ENCODE results near the gene LGALS7. TPM values are rescaled to one million over a fixed set of nuclear protein-coding genes. Genes with fewer than 3 reads are reported as not detected.

Gene LGALS7
- total and polyA plus RNA-seq, 2 of the 13 experiments (the other 11 are each of a cell fraction or from before 2014, with no cell fraction given) = 0.73 TPM; not detected in 1

DNA sequence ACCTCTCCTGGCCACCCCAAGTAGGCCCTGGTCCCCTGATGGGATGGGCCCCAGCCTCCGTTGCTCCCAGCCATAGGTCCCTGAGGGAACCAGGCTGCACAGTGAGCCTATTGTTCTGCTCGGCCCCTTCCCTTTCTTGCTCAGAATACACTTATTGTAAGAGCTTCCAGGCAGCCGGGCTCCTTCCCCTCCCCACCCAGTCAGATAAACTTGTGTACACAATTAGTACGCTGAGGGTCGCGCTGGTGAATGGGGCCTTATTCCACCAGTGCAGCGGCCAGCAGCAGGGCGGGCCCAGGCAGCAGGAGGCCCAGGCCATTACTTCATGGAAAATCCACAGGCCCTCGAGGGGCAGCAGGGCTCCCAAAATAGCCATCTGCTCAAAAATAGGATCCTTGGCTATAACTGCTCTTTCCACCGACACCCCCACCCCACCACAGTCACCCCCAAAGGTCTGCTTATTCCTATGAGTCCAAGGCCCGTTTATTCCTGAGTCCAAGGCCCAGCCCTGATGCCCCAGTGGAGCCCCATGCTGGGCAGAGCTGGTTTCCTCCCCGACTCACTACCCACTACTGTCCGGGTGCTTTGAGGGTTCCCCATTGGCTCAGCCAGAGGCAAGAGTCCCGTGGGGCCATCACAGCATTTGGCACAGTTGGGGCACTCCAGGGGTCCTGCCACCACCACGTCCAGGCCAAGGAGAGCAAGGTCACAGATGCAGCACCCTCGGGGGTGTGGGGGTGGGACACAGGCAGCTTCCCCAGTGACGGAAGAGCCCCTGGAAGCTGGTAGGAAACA lies 51.1 kb downstream of the LGALS7 start (continued):
- TF ChIP-seq RFXAP (CRISPR knock-in tag; IDR thresholded peaks at IDR 0.05; ENCODE audit: borderline replicate concordance) (0 out of 2 replicates have a peak, but pooled peaks have one; percentile 39), ADNP (CRISPR knock-in tag; IDR thresholded peaks at IDR 0.05) (no peak), ZNF850 (CRISPR knock-in tag; conservative IDR thresholded peaks at IDR 0.05) (no peak), ZNF256 (CRISPR knock-in tag; conservative IDR thresholded peaks at IDR 0.05) (no peak), RARA (CRISPR knock-in tag; IDR thresholded peaks at IDR 0.05) (peak; percentile 37; the same call in 1 of the 2 replicates), RFX5 (IDR thresholded peaks at IDR 0.05; ENCODE audit: low read depth, low read length) (no peak), NFIC (IDR thresholded peaks at IDR 0.05; ENCODE audit: low read length) (no peak), GABPB1 (CRISPR knock-in tag; IDR thresholded peaks at IDR 0.05) (no peak), ZNF772 (CRISPR knock-in tag; IDR thresholded peaks at IDR 0.05) (peak; percentile 59), ZNF598 (CRISPR knock-in tag; IDR thresholded peaks at IDR 0.05; ENCODE audit: borderline replicate concordance) (no peak), KAT2B (IDR thresholded peaks at IDR 0.05; ENCODE audit: borderline replicate concordance, low read depth, low read length) (no peak)
- TF ChIP-seq, protein P1, sequence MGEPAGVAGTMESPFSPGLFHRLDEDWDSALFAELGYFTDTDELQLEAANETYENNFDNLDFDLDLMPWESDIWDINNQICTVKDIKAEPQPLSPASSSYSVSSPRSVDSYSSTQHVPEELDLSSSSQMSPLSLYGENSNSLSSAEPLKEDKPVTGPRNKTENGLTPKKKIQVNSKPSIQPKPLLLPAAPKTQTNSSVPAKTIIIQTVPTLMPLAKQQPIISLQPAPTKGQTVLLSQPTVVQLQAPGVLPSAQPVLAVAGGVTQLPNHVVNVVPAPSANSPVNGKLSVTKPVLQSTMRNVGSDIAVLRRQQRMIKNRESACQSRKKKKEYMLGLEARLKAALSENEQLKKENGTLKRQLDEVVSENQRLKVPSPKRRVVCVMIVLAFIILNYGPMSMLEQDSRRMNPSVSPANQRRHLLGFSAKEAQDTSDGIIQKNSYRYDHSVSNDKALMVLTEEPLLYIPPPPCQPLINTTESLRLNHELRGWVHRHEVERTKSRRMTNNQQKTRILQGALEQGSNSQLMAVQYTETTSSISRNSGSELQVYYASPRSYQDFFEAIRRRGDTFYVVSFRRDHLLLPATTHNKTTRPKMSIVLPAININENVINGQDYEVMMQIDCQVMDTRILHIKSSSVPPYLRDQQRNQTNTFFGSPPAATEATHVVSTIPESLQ (CRISPR knock-in tag; conservative IDR thresholded peaks at IDR 0.05) = no peak
- TF ChIP-seq, protein P2, sequence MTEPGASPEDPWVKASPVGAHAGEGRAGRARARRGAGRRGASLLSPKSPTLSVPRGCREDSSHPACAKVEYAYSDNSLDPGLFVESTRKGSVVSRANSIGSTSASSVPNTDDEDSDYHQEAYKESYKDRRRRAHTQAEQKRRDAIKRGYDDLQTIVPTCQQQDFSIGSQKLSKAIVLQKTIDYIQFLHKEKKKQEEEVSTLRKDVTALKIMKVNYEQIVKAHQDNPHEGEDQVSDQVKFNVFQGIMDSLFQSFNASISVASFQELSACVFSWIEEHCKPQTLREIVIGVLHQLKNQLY (CRISPR knock-in tag; IDR thresholded peaks at IDR 0.05) = 0 out of 2 replicates have a peak, but pooled peaks have one; percentile 31
- TF ChIP-seq, protein P3, sequence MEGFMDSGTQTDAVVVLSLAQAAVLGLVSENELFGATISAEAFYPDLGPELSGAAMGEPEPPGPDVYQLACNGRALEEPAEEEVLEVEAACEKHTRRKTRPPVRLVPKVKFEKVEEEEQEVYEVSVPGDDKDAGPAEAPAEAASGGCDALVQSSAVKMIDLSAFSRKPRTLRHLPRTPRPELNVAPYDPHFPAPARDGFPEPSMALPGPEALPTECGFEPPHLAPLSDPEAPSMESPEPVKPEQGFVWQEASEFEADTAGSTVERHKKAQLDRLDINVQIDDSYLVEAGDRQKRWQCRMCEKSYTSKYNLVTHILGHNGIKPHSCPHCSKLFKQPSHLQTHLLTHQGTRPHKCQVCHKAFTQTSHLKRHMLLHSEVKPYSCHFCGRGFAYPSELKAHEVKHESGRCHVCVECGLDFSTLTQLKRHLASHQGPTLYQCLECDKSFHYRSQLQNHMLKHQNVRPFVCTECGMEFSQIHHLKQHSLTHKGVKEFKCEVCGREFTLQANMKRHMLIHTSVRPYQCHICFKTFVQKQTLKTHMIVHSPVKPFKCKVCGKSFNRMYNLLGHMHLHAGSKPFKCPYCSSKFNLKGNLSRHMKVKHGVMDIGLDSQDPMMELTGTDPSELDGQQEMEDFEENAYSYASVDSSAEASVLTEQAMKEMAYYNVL (CRISPR knock-in tag; IDR thresholded peaks at IDR 0.05; ENCODE audit: borderline replicate concordance) = no peak
- TF ChIP-seq, protein P4, sequence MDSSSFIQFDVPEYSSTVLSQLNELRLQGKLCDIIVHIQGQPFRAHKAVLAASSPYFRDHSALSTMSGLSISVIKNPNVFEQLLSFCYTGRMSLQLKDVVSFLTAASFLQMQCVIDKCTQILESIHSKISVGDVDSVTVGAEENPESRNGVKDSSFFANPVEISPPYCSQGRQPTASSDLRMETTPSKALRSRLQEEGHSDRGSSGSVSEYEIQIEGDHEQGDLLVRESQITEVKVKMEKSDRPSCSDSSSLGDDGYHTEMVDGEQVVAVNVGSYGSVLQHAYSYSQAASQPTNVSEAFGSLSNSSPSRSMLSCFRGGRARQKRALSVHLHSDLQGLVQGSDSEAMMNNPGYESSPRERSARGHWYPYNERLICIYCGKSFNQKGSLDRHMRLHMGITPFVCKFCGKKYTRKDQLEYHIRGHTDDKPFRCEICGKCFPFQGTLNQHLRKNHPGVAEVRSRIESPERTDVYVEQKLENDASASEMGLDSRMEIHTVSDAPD (CRISPR knock-in tag; IDR thresholded peaks at IDR 0.05) = no peak; the same call in 1 of the 2 replicates
- TF ChIP-seq, protein P5, sequence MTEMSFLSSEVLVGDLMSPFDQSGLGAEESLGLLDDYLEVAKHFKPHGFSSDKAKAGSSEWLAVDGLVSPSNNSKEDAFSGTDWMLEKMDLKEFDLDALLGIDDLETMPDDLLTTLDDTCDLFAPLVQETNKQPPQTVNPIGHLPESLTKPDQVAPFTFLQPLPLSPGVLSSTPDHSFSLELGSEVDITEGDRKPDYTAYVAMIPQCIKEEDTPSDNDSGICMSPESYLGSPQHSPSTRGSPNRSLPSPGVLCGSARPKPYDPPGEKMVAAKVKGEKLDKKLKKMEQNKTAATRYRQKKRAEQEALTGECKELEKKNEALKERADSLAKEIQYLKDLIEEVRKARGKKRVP (CRISPR knock-in tag; IDR thresholded peaks at IDR 0.05) = no peak
- TF ChIP-seq, protein P6, sequence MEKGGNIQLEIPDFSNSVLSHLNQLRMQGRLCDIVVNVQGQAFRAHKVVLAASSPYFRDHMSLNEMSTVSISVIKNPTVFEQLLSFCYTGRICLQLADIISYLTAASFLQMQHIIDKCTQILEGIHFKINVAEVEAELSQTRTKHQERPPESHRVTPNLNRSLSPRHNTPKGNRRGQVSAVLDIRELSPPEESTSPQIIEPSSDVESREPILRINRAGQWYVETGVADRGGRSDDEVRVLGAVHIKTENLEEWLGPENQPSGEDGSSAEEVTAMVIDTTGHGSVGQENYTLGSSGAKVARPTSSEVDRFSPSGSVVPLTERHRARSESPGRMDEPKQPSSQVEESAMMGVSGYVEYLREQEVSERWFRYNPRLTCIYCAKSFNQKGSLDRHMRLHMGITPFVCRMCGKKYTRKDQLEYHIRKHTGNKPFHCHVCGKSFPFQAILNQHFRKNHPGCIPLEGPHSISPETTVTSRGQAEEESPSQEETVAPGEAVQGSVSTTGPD (CRISPR knock-in tag; IDR thresholded peaks at IDR 0.05) = no peak
- TF ChIP-seq, protein P7, sequence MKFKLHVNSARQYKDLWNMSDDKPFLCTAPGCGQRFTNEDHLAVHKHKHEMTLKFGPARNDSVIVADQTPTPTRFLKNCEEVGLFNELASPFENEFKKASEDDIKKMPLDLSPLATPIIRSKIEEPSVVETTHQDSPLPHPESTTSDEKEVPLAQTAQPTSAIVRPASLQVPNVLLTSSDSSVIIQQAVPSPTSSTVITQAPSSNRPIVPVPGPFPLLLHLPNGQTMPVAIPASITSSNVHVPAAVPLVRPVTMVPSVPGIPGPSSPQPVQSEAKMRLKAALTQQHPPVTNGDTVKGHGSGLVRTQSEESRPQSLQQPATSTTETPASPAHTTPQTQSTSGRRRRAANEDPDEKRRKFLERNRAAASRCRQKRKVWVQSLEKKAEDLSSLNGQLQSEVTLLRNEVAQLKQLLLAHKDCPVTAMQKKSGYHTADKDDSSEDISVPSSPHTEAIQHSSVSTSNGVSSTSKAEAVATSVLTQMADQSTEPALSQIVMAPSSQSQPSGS (CRISPR knock-in tag; IDR thresholded peaks at IDR 0.05) = peak; percentile 50; the same call in 1 of the 2 replicates

All from HepG2 (cell line).